Keratinocyte (primary cell): Measurements from ENCODE around the gene UPF3B. TPM values are rescaled to one million over a fixed set of nuclear protein-coding genes. Genes with fewer than 3 reads are reported as not detected.

Experiments used
- DNase-seq: peaks from one replicate; pipeline ENCODE4 v3.0.0-alpha.2; 2011; ENCODE audit warnings: low read depth, missing footprints, low spot score
- FAIRE-seq: peaks from 2 replicates; lab custom pipeline; 2011; peaks lifted over from hg19 to GRCh38; lab: Jason Lieb, UNC
- H2AFZ ChIP-seq: 2 replicates; pipeline ENCODE4 v1.6.0; 2012; ENCODE audit warnings: low read length, control low read depth, inconsistent platforms; ENCODE audit not compliant: control insufficient read depth
- H3K27ac ChIP-seq: 2 replicates; pipeline ENCODE4 v1.5.1; 2011; ENCODE audit warnings: low read length; ENCODE audit not compliant: control insufficient read depth, insufficient read depth
- H3K27me3 ChIP-seq: 3 replicates; pipeline ENCODE4 v1.6.0; 2011; ENCODE audit warnings: low read length; ENCODE audit not compliant: control insufficient read depth, insufficient read depth; ENCODE audit errors: extremely low read depth
- H3K36me3 ChIP-seq, 2 experiments: 2 replicates in 1 of 2; 3 replicates in 1 of 2; pipeline ENCODE4 v1.5.1; 2011; ENCODE audit warnings: low read length in 2 of 2, mild to moderate bottlenecking in 1 of 2; ENCODE audit not compliant: control insufficient read depth in 2 of 2, insufficient read depth in 2 of 2; ENCODE audit errors: extremely low read depth in 1 of 2
- H3K4me1 ChIP-seq: 3 replicates; pipeline ENCODE4 v1.5.1; 2011; ENCODE audit warnings: low read length; ENCODE audit not compliant: control insufficient read depth, insufficient read depth; ENCODE audit errors: extremely low read depth
- H3K4me2 ChIP-seq: 3 replicates; pipeline ENCODE4 v1.6.0; 2011; ENCODE audit warnings: low read depth, low read length; ENCODE audit not compliant: control insufficient read depth, insufficient read depth; ENCODE audit errors: extremely low read depth
- H3K4me3 ChIP-seq, 3 experiments: fragments of 200-600 bp in 1 of 3; sonication (generic) in 1 of 3; 2 replicates in 2 of 3; 3 replicates in 1 of 3; pipeline ENCODE4 v1.5.1; 2011 to 2016; ENCODE audit warnings: low read length in 3 of 3, mild to moderate bottlenecking in 3 of 3, control low read depth in 2 of 3, inconsistent platforms in 1 of 3, low read depth in 1 of 3, mixed read lengths in 1 of 3, mixed run types in 1 of 3, moderate library complexity in 1 of 3; ENCODE audit not compliant: control insufficient read depth in 2 of 3, insufficient read depth in 2 of 3; ENCODE audit errors: extremely low read depth in 1 of 3
- H3K79me2 ChIP-seq: 2 replicates; pipeline ENCODE4 v1.6.0; 2012; ENCODE audit warnings: low read length; ENCODE audit not compliant: control insufficient read depth, insufficient read depth
- H3K9ac ChIP-seq: 3 replicates; pipeline ENCODE4 v1.6.0; 2011; ENCODE audit warnings: low read length; ENCODE audit not compliant: control insufficient read depth, insufficient read depth; ENCODE audit errors: extremely low read depth
- H3K9me1 ChIP-seq: 3 replicates; pipeline ENCODE4 v1.6.0; 2011; ENCODE audit warnings: low read length; ENCODE audit not compliant: control insufficient read depth, insufficient read depth; ENCODE audit errors: extremely low read depth
- H3K9me3 ChIP-seq: 2 replicates; pipeline ENCODE4 v1.5.1; 2012; ENCODE audit warnings: low read depth, low read length; ENCODE audit not compliant: control insufficient read depth
- H4K20me1 ChIP-seq: 3 replicates; pipeline ENCODE4 v1.6.0; 2011; ENCODE audit warnings: low read length; ENCODE audit not compliant: control insufficient read depth, insufficient read depth; ENCODE audit errors: extremely low read depth
- CTCF ChIP-seq, 3 experiments: IDR thresholded peaks in 1 of 3; conservative IDR thresholded peaks in 1 of 3; optimal IDR thresholded peaks in 1 of 3; 2 replicates in 2 of 3; 3 replicates in 1 of 3; pipeline versions ENCODE3 to v1.5.1; 2011; ENCODE audit warnings: low read length in 3 of 3, mild to moderate bottlenecking in 3 of 3, moderate library complexity in 2 of 3, control low read depth in 1 of 3, inconsistent platforms in 1 of 3; ENCODE audit not compliant: insufficient read depth in 2 of 3; ENCODE audit errors: extremely low read depth in 1 of 3
- EZH2 ChIP-seq: IDR thresholded peaks from one replicate; pipeline ENCODE4 v1.6.1; 2012; ENCODE audit warnings: inconsistent platforms, mild to moderate bottlenecking, low read length, moderate library complexity
- dilution Hi-C: fragments of 300-500 bp; cut with MboI; formaldehyde crosslinking; loops from one replicate; pipeline ENCODE4 v1.7.0; 2020; ENCODE audit warnings: low sequenced_read_pairs; ENCODE audit not compliant: extremely low pct_ligation_motif_present
- polyA plus RNA-seq, 5 experiments: library from polyadenylated mRNA; depleted of rRNA in 3 of 5; stranded (reverse) in 3 of 5; stranded (forward) in 1 of 5; unstranded in 1 of 5; fragments of >200 nt; gene quantifications; 1 replicate in 1 of 5; 2 replicates in 3 of 5; 3 replicates in 1 of 5; pipeline versions ENCODE4 v1.2.1 to v1.2.3, GENCODE V29; 2011 to 2012; ENCODE audit warnings: missing spikeins in 2 of 5, low read depth in 1 of 5, low replicate concordance in 1 of 5

The UPF3B gene
- polyA plus RNA-seq, 1 donor (not counting 4 experiments of a cell fraction or from before 2014, with no cell fraction given): 9.5 TPM

GRCh38 chrX:119817130-119817690 lies 35.6 kb downstream of the UPF3B start:
- H3K27ac ChIP-seq: no peak overlapping the region
- H3K27me3 ChIP-seq: no peaks in the 10 kb centered on the region
- no peaks in the 10 kb centered on the region for H3K4me1 ChIP-seq
- dilution Hi-C loops: loop anchor here (10.0 kb wide), 1 partner anchor 62 kb away; the partner anchor contains the start of gene SOWAHD
- H2AFZ ChIP-seq: no peak overlapping the region
- no peak overlapping the region for H3K4me2 ChIP-seq
- no peak for TF ChIP-seq CTCF (optimal IDR thresholded peaks at IDR 0.05 in 1 of 3, IDR thresholded peaks at IDR 0.05 in 1 of 3, conservative IDR thresholded peaks at IDR 0.05 in 1 of 3; ENCODE audit: extremely low read depth in 1 of 3, insufficient read depth in 2 of 3, low read length in 3 of 3)
- DNase-seq: no peak
- H4K20me1 ChIP-seq: no peaks in the 10 kb centered on the region
- H3K4me3 ChIP-seq: no peak overlapping the region
- no peaks in the 10 kb centered on the region for H3K36me3 ChIP-seq
- no peaks in the 10 kb centered on the region for H3K79me2 ChIP-seq
- H3K9ac ChIP-seq: no peak overlapping the region
- no peaks in the 10 kb centered on the region for H3K9me1 ChIP-seq
- no peak for FAIRE-seq
- no peaks in the 10 kb centered on the region for H3K9me3 ChIP-seq

GRCh38 chrX:119816300-119816699 lies 36.5 kb downstream of the UPF3B start:
- FAIRE-seq (no peak), DNase-seq (no peak)
- H3K4me3 ChIP-seq: no peak overlapping the region
- H3K9me3 ChIP-seq: no peaks in the 10 kb centered on the region
- H3K27me3 ChIP-seq: no peaks in the 10 kb centered on the region
- H3K79me2 ChIP-seq: no peaks in the 10 kb centered on the region
- H3K9ac ChIP-seq: no peak overlapping the region
- dilution Hi-C loops: loop anchor here (10.0 kb wide), 1 partner anchor 61 kb away; the partner anchor contains the start of gene SOWAHD
- H4K20me1 ChIP-seq: no peaks in the 10 kb centered on the region
- no peaks in the 10 kb centered on the region for H3K4me1 ChIP-seq
- H2AFZ ChIP-seq: no peak overlapping the region
- no peaks in the 10 kb centered on the region for H3K36me3 ChIP-seq
- TF ChIP-seq EZH2 (no peak), CTCF (optimal IDR thresholded peaks at IDR 0.05 in 1 of 3, IDR thresholded peaks at IDR 0.05 in 1 of 3, conservative IDR thresholded peaks at IDR 0.05 in 1 of 3; ENCODE audit: extremely low read depth in 1 of 3, insufficient read depth in 2 of 3, low read length in 3 of 3) (no peak)
- no peak overlapping the region for H3K27ac ChIP-seq
- no peak overlapping the region for H3K4me2 ChIP-seq
- no peaks in the 10 kb centered on the region for H3K9me1 ChIP-seq
